ENCODE data around the gene SPOCK1. TPM values are rescaled to one million over a fixed set of nuclear protein-coding genes. Genes with fewer than 3 reads are reported as not detected.

Gene SPOCK1
- total RNA-seq, 1 experiment from 2014 or later = 4.0 TPM

GRCh38 chr5:137269274-137269673 is 229.9 kb downstream of the SPOCK1 start:
- intact Hi-C loops (cut with micrococcal nuclease; ENCODE audit: unreplicated experiment) = no loop called here
- Histone ChIP-seq H3K9me3 (ENCODE audit: low read depth, low read length, poor library complexity, severe bottlenecking) (no peaks in the 10 kb centered on the region), H3K4me1 (ENCODE audit: insufficient read depth, low read length, poor library complexity, severe bottlenecking) (no peaks in the 10 kb centered on the region), H3K27me3 (replicated peaks; ENCODE audit: insufficient read depth, low read depth, low read length, poor library complexity) (peaks cover 29% of the 10 kb centered on the region), H3K4me3 (ENCODE audit: low read depth, low read length, poor library complexity, severe bottlenecking) (no peak overlapping the region), H3K36me3 (ENCODE audit: insufficient read depth, low read length, poor library complexity, severe bottlenecking) (no peaks in the 10 kb centered on the region), H3K27ac (ENCODE audit: low read depth, low read length, poor library complexity, severe bottlenecking) (no peak overlapping the region)
- DNase-seq (ENCODE audit: low spot score) = no peak
- ChIA-PET POLR2A (ENCODE audit: low non-redundant PET) (no interaction called here), CTCF (no interaction called here)
- BruUV-seq (replicated peaks) = no TSS peak
- TF ChIP-seq CTCF (conservative IDR thresholded peaks at IDR 0.05; ENCODE audit: low read depth, low read length) (no peak), EZH2 (IDR thresholded peaks at IDR 0.05; ENCODE audit: borderline replicate concordance, low read depth, low read length, poor library complexity, severe bottlenecking) (no peak)

GRCh38 chr5:137268646-137269045 is 230.5 kb downstream of the SPOCK1 start:
- ChIA-PET POLR2A (ENCODE audit: low non-redundant PET) (no interaction called here), CTCF (no interaction called here)
- no peak for DNase-seq (ENCODE audit: low spot score)
- Histone ChIP-seq H3K27ac (ENCODE audit: low read depth, low read length, poor library complexity, severe bottlenecking) (no peak overlapping the region), H3K36me3 (ENCODE audit: insufficient read depth, low read length, poor library complexity, severe bottlenecking) (no peaks in the 10 kb centered on the region), H3K4me1 (ENCODE audit: insufficient read depth, low read length, poor library complexity, severe bottlenecking) (no peaks in the 10 kb centered on the region), H3K4me3 (ENCODE audit: low read depth, low read length, poor library complexity, severe bottlenecking) (no peak overlapping the region), H3K27me3 (replicated peaks; ENCODE audit: insufficient read depth, low read depth, low read length, poor library complexity) (peaks cover 35% of the 10 kb centered on the region), H3K9me3 (ENCODE audit: low read depth, low read length, poor library complexity, severe bottlenecking) (no peaks in the 10 kb centered on the region)
- intact Hi-C loops (cut with micrococcal nuclease; ENCODE audit: unreplicated experiment) = no loop called here
- no peak for TF ChIP-seq EZH2 (IDR thresholded peaks at IDR 0.05; ENCODE audit: borderline replicate concordance, low read depth, low read length, poor library complexity, severe bottlenecking)
- TF ChIP-seq CTCF (conservative IDR thresholded peaks at IDR 0.05; ENCODE audit: low read depth, low read length) = no peak
- no TSS peak for BruUV-seq (replicated peaks)

DNA sequence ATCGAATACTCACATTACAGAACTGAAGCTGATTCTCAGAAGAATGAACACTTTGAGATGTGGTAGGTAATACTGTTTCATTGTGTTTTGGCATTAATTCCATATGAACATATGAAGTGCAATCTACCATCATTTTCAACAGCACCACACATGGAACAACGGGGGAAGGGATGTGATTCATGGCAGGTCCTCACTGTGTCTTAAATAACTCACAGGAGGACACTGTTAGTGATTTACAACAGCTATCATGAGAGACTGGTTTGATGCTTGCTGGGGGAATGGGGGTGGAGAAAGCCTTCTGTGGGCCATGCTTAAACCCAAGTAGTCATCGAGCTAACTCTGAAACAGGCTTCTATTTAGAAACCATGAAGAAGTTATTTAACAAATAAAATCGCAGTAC is 232.9 kb downstream of the SPOCK1 start:
- no peak for DNase-seq (ENCODE audit: low spot score)
- intact Hi-C loops (cut with micrococcal nuclease; ENCODE audit: unreplicated experiment) = no loop called here
- peaks cover 45% of the 10 kb centered on the region for H3K27me3 ChIP-seq (replicated peaks; ENCODE audit: insufficient read depth, low read depth, low read length, poor library complexity)
- H3K4me3 ChIP-seq (ENCODE audit: low read depth, low read length, poor library complexity, severe bottlenecking) = no peak overlapping the region
- no TSS peak for BruUV-seq (replicated peaks)
- H3K4me1 ChIP-seq (ENCODE audit: insufficient read depth, low read length, poor library complexity, severe bottlenecking) = no peaks in the 10 kb centered on the region
- no peaks in the 10 kb centered on the region for H3K36me3 ChIP-seq (ENCODE audit: insufficient read depth, low read length, poor library complexity, severe bottlenecking)
- TF ChIP-seq EZH2 (IDR thresholded peaks at IDR 0.05; ENCODE audit: borderline replicate concordance, low read depth, low read length, poor library complexity, severe bottlenecking) = no peak
- no peak overlapping the region for H3K27ac ChIP-seq (ENCODE audit: low read depth, low read length, poor library complexity, severe bottlenecking)
- no peaks in the 10 kb centered on the region for H3K9me3 ChIP-seq (ENCODE audit: low read depth, low read length, poor library complexity, severe bottlenecking)
- ChIA-PET POLR2A (ENCODE audit: low non-redundant PET) (no interaction called here), CTCF (no interaction called here)

GRCh38 chr5:137265457-137265856 is 233.7 kb downstream of the SPOCK1 start:
- ChIA-PET POLR2A (ENCODE audit: low non-redundant PET) (no interaction called here), CTCF (no interaction called here)
- H3K36me3 ChIP-seq (ENCODE audit: insufficient read depth, low read length, poor library complexity, severe bottlenecking) = no peaks in the 10 kb centered on the region
- no peaks in the 10 kb centered on the region for H3K9me3 ChIP-seq (ENCODE audit: low read depth, low read length, poor library complexity, severe bottlenecking)
- no peak for DNase-seq (ENCODE audit: low spot score)
- no peak for TF ChIP-seq CTCF (conservative IDR thresholded peaks at IDR 0.05; ENCODE audit: low read depth, low read length)
- TF ChIP-seq EZH2 (IDR thresholded peaks at IDR 0.05; ENCODE audit: borderline replicate concordance, low read depth, low read length, poor library complexity, severe bottlenecking) = no peak
- BruUV-seq (replicated peaks) = no TSS peak
- no peaks in the 10 kb centered on the region for H3K4me1 ChIP-seq (ENCODE audit: insufficient read depth, low read length, poor library complexity, severe bottlenecking)
- peaks cover 52% of the 10 kb centered on the region for H3K27me3 ChIP-seq (replicated peaks; ENCODE audit: insufficient read depth, low read depth, low read length, poor library complexity)
- intact Hi-C loops (cut with micrococcal nuclease; ENCODE audit: unreplicated experiment) = no loop called here
- no peak overlapping the region for H3K27ac ChIP-seq (ENCODE audit: low read depth, low read length, poor library complexity, severe bottlenecking)
- H3K4me3 ChIP-seq (ENCODE audit: low read depth, low read length, poor library complexity, severe bottlenecking) = no peak overlapping the region

Data from A673 (cell line).